WTC11 (cell line): ENCODE measurements around the gene COMTD1. TPM values are rescaled to one million over a fixed set of nuclear protein-coding genes. Genes with fewer than 3 reads are reported as not detected.
"Not testable (repeated sequence)": the region's sequence is repeated elsewhere in the genome, so short reads cannot be mapped to it uniquely, and the experiment has no call there.

Experiments
- ATAC-seq: fragments of 200-7000 bp; cut with Tn5 transposase; 2 replicates; pipeline ENCODE4 v1.10.0; 2021; ENCODE audit warnings: mild to moderate bottlenecking, moderate library complexity
- CTCF ChIA-PET: fragments of 300-600 bp; sonication (Branson Sonifier 250); formaldehyde crosslinking; loops from one replicate; lab custom pipeline; 2021; ENCODE audit warnings: antibody characterized with exemption; lab: Charles Lee
- POLR2A ChIA-PET: fragments of 350-600 bp; sonication (Branson Sonifier 250); formaldehyde crosslinking; loops from one replicate; lab custom pipeline; 2021; ENCODE audit warnings: antibody characterized with exemption; lab: Charles Lee
- DNase-seq: peaks from one replicate; pipeline ENCODE4 v3.0.0; 2021; ENCODE audit warnings: low spot score
- H3K27ac Mint-ChIP-seq: 2 replicates; pipeline ENCODE4 v1.8.0; 2021; ENCODE audit warnings: mixed read lengths
- H3K27me3 Mint-ChIP-seq: 2 replicates; pipeline ENCODE4 v1.8.0; 2021; ENCODE audit warnings: low read depth, mild to moderate bottlenecking, moderate library complexity, mixed read lengths
- H3K36me3 Mint-ChIP-seq: 2 replicates; pipeline ENCODE4 v1.8.0; 2021; ENCODE audit warnings: mixed read lengths
- H3K4me1 Mint-ChIP-seq: 2 replicates; pipeline ENCODE4 v1.8.0; 2022; ENCODE audit warnings: mixed read lengths
- H3K4me3 Mint-ChIP-seq: 2 replicates; pipeline ENCODE4 v1.8.0; 2021; ENCODE audit warnings: mild to moderate bottlenecking, moderate library complexity, mixed read lengths
- H3K9me3 Mint-ChIP-seq: 2 replicates; pipeline ENCODE4 v1.8.0; 2021; ENCODE audit warnings: mixed read lengths
- EMX1 ChIP-seq: fragments of 250-450 bp; sonication (Bioruptor Pico); IDR thresholded peaks from 2 replicates; pipeline ENCODE4 v1.8.0; 2021; ENCODE audit warnings: mild to moderate bottlenecking
- ETV6 ChIP-seq: sonication (generic); formaldehyde crosslinking; IDR thresholded peaks from 2 replicates; pipeline ENCODE4 v1.8.1; 2022; ENCODE audit warnings: mild to moderate bottlenecking, missing genetic modification reagents
- NFATC4 ChIP-seq: fragments of 250-450 bp; sonication (Bioruptor Pico); IDR thresholded peaks from 2 replicates; pipeline ENCODE4 v1.9.0; 2021; ENCODE audit warnings: mild to moderate bottlenecking
- SOX15 ChIP-seq: fragments of 250-450 bp; sonication (Bioruptor Pico); IDR thresholded peaks from 2 replicates; pipeline ENCODE4 v1.9.0; 2021; ENCODE audit warnings: mild to moderate bottlenecking
- SP1 ChIP-seq: sonication (generic); formaldehyde crosslinking; conservative IDR thresholded peaks from 2 replicates; pipeline ENCODE4 v1.8.1; 2022; ENCODE audit warnings: missing genetic modification reagents
- TEAD1 ChIP-seq: sonication (generic); formaldehyde crosslinking; IDR thresholded peaks from 2 replicates; pipeline ENCODE4 v1.8.0; 2022; ENCODE audit warnings: mild to moderate bottlenecking, missing genetic modification reagents
- ZNF121 ChIP-seq: sonication (generic); formaldehyde crosslinking; IDR thresholded peaks from 2 replicates; pipeline ENCODE4 v1.8.0; 2023; ENCODE audit warnings: missing genetic modification reagents
- ZNF232 ChIP-seq: sonication (generic); formaldehyde crosslinking; IDR thresholded peaks from 2 replicates; pipeline ENCODE4 v1.8.0; 2022; ENCODE audit warnings: mild to moderate bottlenecking, missing genetic modification reagents
- ZNF423 ChIP-seq: fragments of 250-450 bp; sonication (Bioruptor Pico); IDR thresholded peaks from 2 replicates; pipeline ENCODE4 v2.1.2; 2022; ENCODE audit warnings: mild to moderate bottlenecking, moderate library complexity
- total RNA-seq: library from RNA; stranded (reverse); gene quantifications from 3 replicates; pipeline ENCODE4 v1.2.3, GENCODE V29; 2021
- TF ChIP-seq, protein P1 (sequence below): sonication (generic); formaldehyde crosslinking; IDR thresholded peaks from 2 replicates; pipeline ENCODE4 v1.8.0; 2022; ENCODE audit warnings: mild to moderate bottlenecking, missing genetic modification reagents
- TF ChIP-seq, protein P2 (sequence below): sonication (generic); formaldehyde crosslinking; IDR thresholded peaks from 2 replicates; pipeline ENCODE4 v1.8.0; 2023; ENCODE audit warnings: missing genetic modification reagents
- TF ChIP-seq, protein P3 (sequence below): fragments of 200-600 bp; IDR thresholded peaks from 2 replicates; pipeline ENCODE4 v1.8.0; 2022; ENCODE audit warnings: antibody characterized with exemption
- TF ChIP-seq, protein P4 (sequence below): sonication (generic); formaldehyde crosslinking; IDR thresholded peaks from 2 replicates; pipeline ENCODE4 v1.8.1; 2023; ENCODE audit warnings: mild to moderate bottlenecking, missing genetic modification reagents, borderline replicate concordance

The COMTD1 gene
- total RNA-seq, 1 experiment from 2014 or later, result 47.8 TPM

DNA sequence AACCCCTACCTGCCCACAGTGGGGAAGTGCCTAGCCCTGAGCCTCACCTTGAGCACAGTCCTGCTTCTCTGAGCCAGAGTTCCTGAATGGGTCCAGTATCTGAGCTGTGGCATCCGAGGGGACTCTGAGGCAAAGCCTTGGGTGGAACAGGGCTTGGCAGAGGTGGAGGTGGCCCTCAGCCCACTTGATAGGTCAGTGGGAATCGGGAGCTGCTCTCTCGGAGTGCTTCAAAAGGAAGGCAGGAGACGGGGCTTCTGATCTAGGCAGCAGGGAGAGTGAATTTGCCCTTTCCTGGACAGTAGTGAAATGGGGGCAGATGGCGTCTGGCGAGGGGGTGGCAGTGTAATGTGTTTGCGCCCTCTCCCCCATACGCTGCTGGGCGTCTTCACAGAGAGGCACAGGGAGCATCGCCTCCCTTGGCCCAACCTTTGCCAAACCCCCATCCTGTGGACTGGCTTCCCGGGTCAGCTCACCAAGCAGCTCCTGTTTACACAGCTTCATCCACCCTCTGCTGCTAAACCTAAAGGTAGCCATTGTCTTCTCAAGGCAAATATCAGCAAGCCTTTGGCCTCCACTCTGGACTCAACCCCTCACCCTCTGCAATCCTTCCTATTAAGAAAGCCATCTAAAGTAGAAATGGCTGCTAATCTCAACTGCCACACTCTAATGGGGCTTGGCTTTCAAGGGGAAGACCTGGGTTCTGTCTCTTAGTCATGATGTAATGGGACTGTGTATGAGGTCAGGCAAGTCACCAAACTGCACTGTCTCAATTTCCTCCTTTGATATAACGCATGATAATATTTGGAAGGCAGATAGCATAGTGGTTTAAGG, 46.3 kb downstream of the COMTD1 start:
- H3K4me1 Mint-ChIP-seq, result peaks cover 38% of the 10 kb centered on the region
- no peaks in the 10 kb centered on the region for H3K9me3 Mint-ChIP-seq
- no peaks in the 10 kb centered on the region for H3K36me3 Mint-ChIP-seq
- POLR2A ChIA-PET, result no interaction called here
- H3K4me3 Mint-ChIP-seq, result no peak overlapping the region
- no peak for TF ChIP-seq ZNF232
- TF ChIP-seq ZNF121, result no peak
- TF ChIP-seq, protein P1, sequence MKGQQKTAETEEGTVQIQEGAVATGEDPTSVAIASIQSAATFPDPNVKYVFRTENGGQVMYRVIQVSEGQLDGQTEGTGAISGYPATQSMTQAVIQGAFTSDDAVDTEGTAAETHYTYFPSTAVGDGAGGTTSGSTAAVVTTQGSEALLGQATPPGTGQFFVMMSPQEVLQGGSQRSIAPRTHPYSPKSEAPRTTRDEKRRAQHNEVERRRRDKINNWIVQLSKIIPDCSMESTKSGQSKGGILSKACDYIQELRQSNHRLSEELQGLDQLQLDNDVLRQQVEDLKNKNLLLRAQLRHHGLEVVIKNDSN (CRISPR knock-in tag), result no peak
- TF ChIP-seq, protein P2, sequence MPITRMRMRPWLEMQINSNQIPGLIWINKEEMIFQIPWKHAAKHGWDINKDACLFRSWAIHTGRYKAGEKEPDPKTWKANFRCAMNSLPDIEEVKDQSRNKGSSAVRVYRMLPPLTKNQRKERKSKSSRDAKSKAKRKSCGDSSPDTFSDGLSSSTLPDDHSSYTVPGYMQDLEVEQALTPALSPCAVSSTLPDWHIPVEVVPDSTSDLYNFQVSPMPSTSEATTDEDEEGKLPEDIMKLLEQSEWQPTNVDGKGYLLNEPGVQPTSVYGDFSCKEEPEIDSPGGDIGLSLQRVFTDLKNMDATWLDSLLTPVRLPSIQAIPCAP (CRISPR knock-in tag), result no peak
- no peak for TF ChIP-seq NFATC4
- TF ChIP-seq SOX15 (CRISPR knock-in tag), result no peak
- TF ChIP-seq, all 79 proteins: peak for 0
- Mint-ChIP-seq H3K27me3 (no peaks in the 10 kb centered on the region), H3K27ac (peak overlapping the region; percentile 44)
- CTCF ChIA-PET, result interaction anchor here (0.7 to 1.9 kb wide), 2 partner anchors 14 to 46 kb away, joined by 3 to 12 read pairs; partner anchors contain the start of gene COMTD1
- no peak for ATAC-seq
- no peak for DNase-seq

DNA sequence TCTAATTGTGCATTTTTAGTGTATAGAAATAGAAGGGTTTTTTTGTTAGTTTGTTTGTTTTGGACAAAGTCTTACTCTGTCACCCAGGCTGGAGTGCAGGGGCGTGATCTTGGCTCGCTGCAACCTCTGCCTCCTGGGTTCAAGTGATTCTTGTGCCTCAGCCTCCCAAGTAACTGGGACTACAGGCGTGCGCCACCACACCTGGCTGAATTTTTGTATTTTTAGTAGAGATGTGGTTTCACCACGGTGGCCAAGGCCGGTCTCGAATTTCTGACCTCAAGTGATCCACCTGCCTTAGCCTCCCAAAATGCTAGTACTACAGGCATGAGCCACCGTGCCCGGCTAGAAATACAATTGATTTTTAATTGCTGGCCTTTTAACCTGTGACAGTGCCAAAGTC, 47.2 kb downstream of the COMTD1 start:
- not testable (repeated sequence) for H3K27me3 Mint-ChIP-seq, DNase-seq, H3K4me3 Mint-ChIP-seq, H3K9me3 Mint-ChIP-seq, H3K36me3 Mint-ChIP-seq, ATAC-seq
- Mint-ChIP-seq H3K4me1 (peaks cover 38% of the 10 kb centered on the region), H3K27ac (peak overlapping the region; percentile 92)
- ChIA-PET POLR2A (interaction anchor here (1.0 to 1.3 kb wide), 5 partner anchors 9 to 52 kb away, joined by 3 to 14 read pairs (median 3); partner anchors contain the start of gene VDAC2), CTCF (interaction anchor here (0.5 to 5.5 kb wide), 27 partner anchors 9 to 978 kb away, joined by 3 to 145 read pairs (median 7); partner anchors contain the start of genes COMTD1, SAMD8 and VDAC2)

DNA sequence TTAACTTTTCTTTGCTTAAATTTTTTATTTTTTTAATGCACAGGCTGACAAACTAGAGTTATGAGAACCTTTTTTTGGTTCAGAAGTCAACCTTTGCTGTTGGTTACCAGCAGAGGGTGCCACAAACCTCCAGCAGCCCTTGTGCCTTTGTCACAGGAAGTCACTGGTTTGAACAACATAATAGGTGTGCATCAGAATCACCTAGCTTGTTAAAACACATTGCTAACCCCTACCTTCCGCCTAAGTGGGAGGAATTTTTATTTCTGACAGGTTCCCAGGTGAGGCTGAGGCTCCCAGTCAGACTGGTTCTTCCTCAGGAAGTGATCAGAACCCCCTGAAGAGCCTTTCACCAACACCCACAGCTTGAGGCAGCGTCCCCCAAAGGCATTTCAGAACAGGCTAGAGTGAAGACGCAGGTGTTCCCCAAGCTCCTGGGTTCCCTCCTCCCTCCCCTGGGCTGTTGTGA, 47.8 kb downstream of the COMTD1 start:
- peak overlapping the region; percentile 92 for H3K27ac Mint-ChIP-seq
- no peaks in the 10 kb centered on the region for H3K27me3 Mint-ChIP-seq
- ChIA-PET CTCF (interaction anchor here (0.5 to 5.5 kb wide), 29 partner anchors 9 to 977 kb away, joined by 3 to 145 read pairs (median 6); partner anchors contain the start of genes COMTD1, SAMD8 and VDAC2), POLR2A (interaction anchor here (0.5 to 1.3 kb wide), 7 partner anchors 9 to 309 kb away, joined by 3 to 14 read pairs (median 3); partner anchors contain the start of gene VDAC2)
- DNase-seq, result peak; percentile 58
- no peaks in the 10 kb centered on the region for H3K36me3 Mint-ChIP-seq
- peak; percentile 30; the same call in 1 of the 2 replicates for TF ChIP-seq SP1 (CRISPR knock-in tag)
- TF ChIP-seq, protein P3, sequence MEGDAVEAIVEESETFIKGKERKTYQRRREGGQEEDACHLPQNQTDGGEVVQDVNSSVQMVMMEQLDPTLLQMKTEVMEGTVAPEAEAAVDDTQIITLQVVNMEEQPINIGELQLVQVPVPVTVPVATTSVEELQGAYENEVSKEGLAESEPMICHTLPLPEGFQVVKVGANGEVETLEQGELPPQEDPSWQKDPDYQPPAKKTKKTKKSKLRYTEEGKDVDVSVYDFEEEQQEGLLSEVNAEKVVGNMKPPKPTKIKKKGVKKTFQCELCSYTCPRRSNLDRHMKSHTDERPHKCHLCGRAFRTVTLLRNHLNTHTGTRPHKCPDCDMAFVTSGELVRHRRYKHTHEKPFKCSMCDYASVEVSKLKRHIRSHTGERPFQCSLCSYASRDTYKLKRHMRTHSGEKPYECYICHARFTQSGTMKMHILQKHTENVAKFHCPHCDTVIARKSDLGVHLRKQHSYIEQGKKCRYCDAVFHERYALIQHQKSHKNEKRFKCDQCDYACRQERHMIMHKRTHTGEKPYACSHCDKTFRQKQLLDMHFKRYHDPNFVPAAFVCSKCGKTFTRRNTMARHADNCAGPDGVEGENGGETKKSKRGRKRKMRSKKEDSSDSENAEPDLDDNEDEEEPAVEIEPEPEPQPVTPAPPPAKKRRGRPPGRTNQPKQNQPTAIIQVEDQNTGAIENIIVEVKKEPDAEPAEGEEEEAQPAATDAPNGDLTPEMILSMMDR, result peak; percentile 28; the same call in 1 of the 2 replicates
- TF ChIP-seq ETV6 (CRISPR knock-in tag), result peak; percentile 64
- peak; percentile 67 for TF ChIP-seq TEAD1 (CRISPR knock-in tag)
- no peak for TF ChIP-seq EMX1 (CRISPR knock-in tag)
- TF ChIP-seq, protein P4, sequence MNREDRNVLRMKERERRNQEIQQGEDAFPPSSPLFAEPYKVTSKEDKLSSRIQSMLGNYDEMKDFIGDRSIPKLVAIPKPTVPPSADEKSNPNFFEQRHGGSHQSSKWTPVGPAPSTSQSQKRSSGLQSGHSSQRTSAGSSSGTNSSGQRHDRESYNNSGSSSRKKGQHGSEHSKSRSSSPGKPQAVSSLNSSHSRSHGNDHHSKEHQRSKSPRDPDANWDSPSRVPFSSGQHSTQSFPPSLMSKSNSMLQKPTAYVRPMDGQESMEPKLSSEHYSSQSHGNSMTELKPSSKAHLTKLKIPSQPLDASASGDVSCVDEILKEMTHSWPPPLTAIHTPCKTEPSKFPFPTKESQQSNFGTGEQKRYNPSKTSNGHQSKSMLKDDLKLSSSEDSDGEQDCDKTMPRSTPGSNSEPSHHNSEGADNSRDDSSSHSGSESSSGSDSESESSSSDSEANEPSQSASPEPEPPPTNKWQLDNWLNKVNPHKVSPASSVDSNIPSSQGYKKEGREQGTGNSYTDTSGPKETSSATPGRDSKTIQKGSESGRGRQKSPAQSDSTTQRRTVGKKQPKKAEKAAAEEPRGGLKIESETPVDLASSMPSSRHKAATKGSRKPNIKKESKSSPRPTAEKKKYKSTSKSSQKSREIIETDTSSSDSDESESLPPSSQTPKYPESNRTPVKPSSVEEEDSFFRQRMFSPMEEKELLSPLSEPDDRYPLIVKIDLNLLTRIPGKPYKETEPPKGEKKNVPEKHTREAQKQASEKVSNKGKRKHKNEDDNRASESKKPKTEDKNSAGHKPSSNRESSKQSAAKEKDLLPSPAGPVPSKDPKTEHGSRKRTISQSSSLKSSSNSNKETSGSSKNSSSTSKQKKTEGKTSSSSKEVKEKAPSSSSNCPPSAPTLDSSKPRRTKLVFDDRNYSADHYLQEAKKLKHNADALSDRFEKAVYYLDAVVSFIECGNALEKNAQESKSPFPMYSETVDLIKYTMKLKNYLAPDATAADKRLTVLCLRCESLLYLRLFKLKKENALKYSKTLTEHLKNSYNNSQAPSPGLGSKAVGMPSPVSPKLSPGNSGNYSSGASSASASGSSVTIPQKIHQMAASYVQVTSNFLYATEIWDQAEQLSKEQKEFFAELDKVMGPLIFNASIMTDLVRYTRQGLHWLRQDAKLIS (CRISPR knock-in tag), result no peak
- TF ChIP-seq ZNF423, result peak; percentile 74
- H3K9me3 Mint-ChIP-seq, result no peaks in the 10 kb centered on the region
- peaks cover 38% of the 10 kb centered on the region for H3K4me1 Mint-ChIP-seq
- ATAC-seq, result peak; percentile 91
- H3K4me3 Mint-ChIP-seq, result no peak overlapping the region
